ENCODE measurements around the gene E4F1. TPM values are rescaled to one million over a fixed set of nuclear protein-coding genes. Genes with fewer than 3 reads are reported as not detected.
A peak's percentile ranks its signal among the peaks of the same experiment; 100 is the strongest.

The E4F1 gene
- total and polyA plus RNA-seq, 7 donors = 10.8 to 26.9 (median 19.4) TPM

DNA sequence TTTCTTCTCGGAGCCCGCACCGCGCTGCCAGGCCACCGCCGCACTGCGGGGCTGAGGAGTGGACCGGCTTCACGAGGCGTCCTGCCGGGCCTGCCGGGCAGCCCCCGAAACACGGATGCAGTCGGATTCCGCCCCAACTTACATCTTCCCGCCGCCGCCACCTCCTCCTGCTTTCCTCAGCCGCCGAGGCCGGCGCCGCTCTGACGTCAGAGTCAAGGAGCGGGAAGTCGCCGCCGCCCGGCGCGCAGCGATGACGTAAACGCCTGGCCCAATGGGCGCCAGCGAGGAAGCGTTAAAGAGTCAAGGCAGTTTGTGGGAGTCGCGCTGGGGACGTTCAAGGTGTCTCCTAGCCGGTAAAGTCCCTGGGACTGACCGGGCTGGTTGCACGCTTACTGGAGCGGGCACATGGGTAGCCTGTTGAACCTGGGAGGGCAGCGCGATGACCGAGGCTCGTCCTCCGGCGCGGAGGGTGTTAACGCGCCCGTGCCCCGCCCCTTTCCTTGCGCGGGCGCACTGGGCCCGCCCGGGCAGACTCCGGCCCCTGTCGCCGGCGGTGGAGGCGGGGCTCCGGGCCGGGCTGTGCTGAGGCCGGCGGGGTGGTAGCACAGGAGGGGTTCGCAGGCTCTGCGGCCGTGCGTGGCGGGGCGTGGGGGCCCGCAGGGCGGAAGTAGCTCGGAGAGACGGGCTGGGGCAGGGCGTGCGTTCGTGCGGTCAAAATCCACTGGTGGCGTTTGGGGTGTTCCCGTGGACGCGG lies 44.7 kb downstream of the E4F1 start, which contains the start of gene RNPS1:
RNPS1 (minus strand) TSS at position 214 of the 754 bp plus-strand sequence. CDS start 3,483 bp downstream, outside the sequence.
- Histone ChIP-seq H3K9me3 (no peaks in the 10 kb centered on the region), H3K27me3 (no peaks in the 10 kb centered on the region), H3K27ac (peak within 1 kb of the TSS; percentile 87 to 98 (median 96)), H3K4me3 (peak within 1 kb of the TSS; percentile 70 to 90 (median 78)), H3K4me1 (peaks cover 0 to 52% (median 35%) of the 10 kb centered on the region in 4 donors), H3K36me3 (peaks cover 0 to 14% (median 5%) of the 10 kb centered on the region in 4 donors)
- DNase-seq = peak; percentile 98
- intact Hi-C loops (cut with DNase I) = loop anchor here (1.0 to 5.0 kb wide), 4 partner anchors 17 to 961 kb away; partner anchors contain the start of genes E4F1, ECI1 and UBE2I
- TF ChIP-seq POLR2A (IDR thresholded peaks at IDR 0.05) = peak; percentile 98 to 99
- TF ChIP-seq POLR2AphosphoS5 (IDR thresholded peaks at IDR 0.05) = peak; percentile 99 to 100 (median 99)
- TF ChIP-seq, protein P1, sequence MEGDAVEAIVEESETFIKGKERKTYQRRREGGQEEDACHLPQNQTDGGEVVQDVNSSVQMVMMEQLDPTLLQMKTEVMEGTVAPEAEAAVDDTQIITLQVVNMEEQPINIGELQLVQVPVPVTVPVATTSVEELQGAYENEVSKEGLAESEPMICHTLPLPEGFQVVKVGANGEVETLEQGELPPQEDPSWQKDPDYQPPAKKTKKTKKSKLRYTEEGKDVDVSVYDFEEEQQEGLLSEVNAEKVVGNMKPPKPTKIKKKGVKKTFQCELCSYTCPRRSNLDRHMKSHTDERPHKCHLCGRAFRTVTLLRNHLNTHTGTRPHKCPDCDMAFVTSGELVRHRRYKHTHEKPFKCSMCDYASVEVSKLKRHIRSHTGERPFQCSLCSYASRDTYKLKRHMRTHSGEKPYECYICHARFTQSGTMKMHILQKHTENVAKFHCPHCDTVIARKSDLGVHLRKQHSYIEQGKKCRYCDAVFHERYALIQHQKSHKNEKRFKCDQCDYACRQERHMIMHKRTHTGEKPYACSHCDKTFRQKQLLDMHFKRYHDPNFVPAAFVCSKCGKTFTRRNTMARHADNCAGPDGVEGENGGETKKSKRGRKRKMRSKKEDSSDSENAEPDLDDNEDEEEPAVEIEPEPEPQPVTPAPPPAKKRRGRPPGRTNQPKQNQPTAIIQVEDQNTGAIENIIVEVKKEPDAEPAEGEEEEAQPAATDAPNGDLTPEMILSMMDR (IDR thresholded peaks at IDR 0.05) = no peak
- peak in 2 of 4 donors; percentile 33 to 43 for TF ChIP-seq EP300 (IDR thresholded peaks at IDR 0.05)
- WGBS, 2 donors = 2% methylated on average over 88 of the region's 88 CpGs

DNA sequence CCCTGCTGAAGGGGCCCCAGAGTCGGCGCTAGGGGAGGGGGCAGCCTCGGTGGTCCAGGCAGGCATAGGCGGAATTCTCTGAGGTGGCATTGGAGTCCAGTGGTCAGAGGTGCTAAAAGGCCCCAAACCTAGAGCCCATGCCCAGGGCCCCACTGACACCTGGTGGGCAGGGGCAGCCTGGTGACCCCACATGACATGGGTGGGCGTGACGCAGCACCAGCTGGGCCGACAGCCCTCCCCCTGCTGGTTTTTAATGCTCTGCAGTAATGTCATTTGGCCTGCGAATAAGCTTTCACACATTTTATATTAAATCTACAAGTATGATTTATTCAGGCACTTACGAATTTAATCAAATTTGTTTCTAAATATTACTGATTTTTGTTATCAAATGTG lies 46.7 kb downstream of the E4F1 start:
- Histone ChIP-seq H3K36me3 (peaks cover 0 to 4% (median 0%) of the 10 kb centered on the region in 4 donors), H3K9me3 (no peaks in the 10 kb centered on the region), H3K4me3 (no peak overlapping the region), H3K27ac (no peak overlapping the region), H3K4me1 (peaks cover 0 to 52% (median 32%) of the 10 kb centered on the region in 4 donors), H3K27me3 (no peaks in the 10 kb centered on the region)
- DNase-seq = no peak
- intact Hi-C loops (cut with DNase I) = loop anchor here (10.0 kb wide), 1 partner anchor 235 kb away; no protein-coding TSS in a partner anchor
- TF ChIP-seq, protein P1 (IDR thresholded peaks at IDR 0.05) = no peak
- no peak for TF ChIP-seq POLR2A (IDR thresholded peaks at IDR 0.05)
- no peak for TF ChIP-seq POLR2AphosphoS5 (IDR thresholded peaks at IDR 0.05)
- TF ChIP-seq EP300 (IDR thresholded peaks at IDR 0.05) = no peak
- WGBS, 2 donors = 84 to 86% methylated on average over 9 of the region's 9 CpGs

DNA sequence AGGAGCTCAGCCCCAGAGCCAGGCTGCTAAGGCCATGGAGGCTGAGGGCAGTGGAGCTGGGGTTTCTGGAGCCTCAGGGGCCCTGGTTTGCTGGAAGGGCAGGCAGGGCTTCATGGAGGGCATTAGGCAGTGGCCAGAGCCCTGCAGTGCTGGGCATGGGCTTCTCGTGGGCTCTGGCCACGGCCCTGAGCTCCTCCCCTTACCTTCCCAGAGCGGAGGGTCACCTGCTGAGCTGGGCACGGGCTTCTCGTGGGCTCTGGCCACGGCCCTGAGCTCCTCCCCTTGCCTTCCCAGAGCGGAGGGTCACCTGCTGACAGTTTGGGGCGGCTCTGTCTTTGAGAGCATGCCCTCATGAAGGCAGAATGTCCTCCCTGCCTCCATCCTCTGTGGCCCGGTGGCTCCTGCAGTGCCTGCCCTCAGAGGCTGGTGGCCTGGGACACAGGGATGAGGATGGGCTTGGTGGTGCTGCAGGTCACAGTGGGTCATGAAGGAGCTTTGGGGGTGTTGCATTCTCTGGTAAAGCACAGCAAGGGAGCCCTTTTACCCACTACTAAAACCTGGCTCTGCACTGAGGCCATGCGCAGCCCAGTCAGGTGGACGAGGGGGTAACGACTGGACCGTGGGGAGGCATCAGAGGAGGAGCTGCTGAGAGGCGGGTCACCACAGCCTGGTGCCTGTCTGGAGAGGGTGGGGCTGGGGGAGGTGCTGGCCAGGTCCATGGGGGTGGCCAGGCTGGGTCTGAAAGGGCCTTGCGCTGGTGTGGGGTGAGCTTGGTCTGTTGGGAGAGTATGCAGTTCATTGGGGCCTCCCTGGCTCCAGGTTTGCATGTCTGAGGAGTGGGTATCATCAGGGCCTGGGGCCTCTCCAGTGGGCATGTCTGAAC lies 47.4 kb downstream of the E4F1 start:
- no peak for DNase-seq
- Histone ChIP-seq H3K9me3 (no peaks in the 10 kb centered on the region), H3K27me3 (no peaks in the 10 kb centered on the region), H3K4me3 (no peak overlapping the region), H3K4me1 (peaks cover 0 to 44% (median 26%) of the 10 kb centered on the region in 4 donors), H3K36me3 (peaks cover 0 to 4% (median under 1%) of the 10 kb centered on the region in 4 donors), H3K27ac (no peak overlapping the region)
- TF ChIP-seq EP300 (IDR thresholded peaks at IDR 0.05) (no peak), POLR2A (IDR thresholded peaks at IDR 0.05) (no peak), POLR2AphosphoS5 (IDR thresholded peaks at IDR 0.05) (no peak)
- TF ChIP-seq, protein P1 (IDR thresholded peaks at IDR 0.05) = no peak
- WGBS, 2 donors = 84 to 93% methylated on average over 15 of the region's 15 CpGs
- intact Hi-C loops (cut with DNase I) = loop anchor here (10.0 kb wide), 1 partner anchor 234 kb away; no protein-coding TSS in a partner anchor

DNA sequence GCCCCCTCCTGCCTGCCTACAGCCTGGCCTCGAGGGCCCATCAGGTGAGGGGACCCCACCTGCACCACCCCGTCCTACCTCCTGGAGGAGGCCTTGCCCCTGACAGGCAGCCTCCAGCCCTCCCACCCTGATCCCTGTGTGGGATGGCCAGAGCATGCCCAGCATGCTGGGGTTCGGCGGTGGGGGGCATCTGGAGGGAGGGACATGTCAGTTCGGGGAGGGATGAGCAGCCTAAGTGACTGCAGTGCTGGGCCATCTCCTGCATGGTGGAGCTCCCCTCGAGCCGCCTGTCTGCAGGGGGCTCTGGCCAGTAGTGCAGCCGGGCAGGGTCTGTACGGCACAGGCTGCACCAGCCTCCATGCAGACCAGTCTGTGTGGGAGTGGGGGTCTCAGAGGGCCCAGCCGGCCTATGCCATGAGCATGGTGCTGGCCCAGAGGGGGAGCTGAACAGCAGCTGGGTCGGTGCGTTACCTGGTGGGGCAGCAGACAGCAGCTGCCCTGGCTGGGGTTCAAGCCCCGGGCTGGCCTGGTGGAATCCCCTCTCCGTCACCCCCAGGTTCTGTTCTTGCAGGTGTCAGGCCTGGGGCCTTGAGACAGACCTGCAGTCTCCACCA lies 48.6 kb downstream of the E4F1 start:
- TF ChIP-seq POLR2AphosphoS5 (IDR thresholded peaks at IDR 0.05) (no peak), POLR2A (IDR thresholded peaks at IDR 0.05) (no peak), EP300 (IDR thresholded peaks at IDR 0.05) (no peak)
- TF ChIP-seq, protein P1 (IDR thresholded peaks at IDR 0.05) = no peak
- peaks cover 0 to 12% (median 2%) of the 10 kb centered on the region in 4 donors for H3K36me3 ChIP-seq
- H3K4me1 ChIP-seq = peaks cover 0 to 35% (median 15%) of the 10 kb centered on the region in 4 donors
- H3K27me3 ChIP-seq = no peaks in the 10 kb centered on the region
- DNase-seq = no peak
- no peak overlapping the region for H3K4me3 ChIP-seq
- WGBS, 2 donors = 94% methylated on average over 14 of the region's 14 CpGs
- H3K9me3 ChIP-seq = no peaks in the 10 kb centered on the region
- H3K27ac ChIP-seq = no peak overlapping the region
- intact Hi-C loops (cut with DNase I) = loop anchor here (10.0 kb wide), 1 partner anchor 233 kb away; no protein-coding TSS in a partner anchor
